Middle frontal gyrus (tissue), 1 donor: ENCODE results near the gene BMP2K.
"Not testable (repeated sequence)": the region's sequence is repeated elsewhere in the genome, so short reads cannot be mapped to it uniquely, and the experiment has no call there.

Source experiments
- DNase-seq: peaks from one replicate; pipeline ENCODE4 v3.0.0-alpha.2; 2015; ENCODE audit warnings: low spot score; ENCODE audit errors: extremely low spot score

The BMP2K gene

GRCh38 chr4:78788007-78788889 lies 12.1 kb downstream of the BMP2K start:
- no peak for DNase-seq

GRCh38 chr4:78795594-78796416 lies 19.7 kb downstream of the BMP2K start:
- not testable (repeated sequence) for DNase-seq

- DNase-seq = no peak
These were observed 20.4 kb downstream of the BMP2K start for GRCh38 chr4:78796526-78796925.

GRCh38 chr4:78797777-78798284 lies 21.7 kb downstream of the BMP2K start:
- no peak for DNase-seq

- DNase-seq = no peak
These were observed 23.7 kb downstream of the BMP2K start for GRCh38 chr4:78799551-78800495.

GRCh38 chr4:78800965-78801364 lies 24.8 kb downstream of the BMP2K start:
- DNase-seq = no peak

- no peak for DNase-seq
These were observed 27.8 kb downstream of the BMP2K start for GRCh38 chr4:78803983-78804382.

- DNase-seq = no peak
These were observed 30.9 kb downstream of the BMP2K start for GRCh38 chr4:78806943-78807460.

GRCh38 chr4:78809295-78809694 lies 33.1 kb downstream of the BMP2K start:
- no peak for DNase-seq

GRCh38 chr4:78809928-78810835 lies 34.0 kb downstream of the BMP2K start:
- no peak for DNase-seq

- DNase-seq = no peak
These were observed 34.9 kb downstream of the BMP2K start for GRCh38 chr4:78811034-78811433.

- no peak for DNase-seq
These were observed 42.5 kb downstream of the BMP2K start for GRCh38 chr4:78818530-78819079.

- no peak for DNase-seq
These were observed 47.9 kb downstream of the BMP2K start for GRCh38 chr4:78824001-78824400.

- no peak for DNase-seq
These were observed 51.0 kb downstream of the BMP2K start for GRCh38 chr4:78827191-78827590.

GRCh38 chr4:78829296-78829695 lies 53.1 kb downstream of the BMP2K start:
- DNase-seq = no peak

GRCh38 chr4:78839676-78840075 lies 63.5 kb downstream of the BMP2K start:
- not testable (repeated sequence) for DNase-seq

- DNase-seq = not testable (repeated sequence)
These were observed 64.1 kb downstream of the BMP2K start for GRCh38 chr4:78840286-78840685.

- no peak for DNase-seq
These were observed 69.3 kb downstream of the BMP2K start for GRCh38 chr4:78845472-78845871.

- DNase-seq = no peak
These were observed 70.1 kb downstream of the BMP2K start for GRCh38 chr4:78846258-78846657.
